WTC11 (cell line): ENCODE data around the gene ROR2. TPM values are rescaled to one million over a fixed set of nuclear protein-coding genes. Genes with fewer than 3 reads are reported as not detected.

Experiments used
- ATAC-seq: fragments of 200-7000 bp; cut with Tn5 transposase; 2 replicates; pipeline ENCODE4 v1.10.0; 2021; ENCODE audit warnings: mild to moderate bottlenecking, moderate library complexity
- CTCF ChIA-PET: fragments of 300-600 bp; sonication (Branson Sonifier 250); formaldehyde crosslinking; loops from one replicate; lab custom pipeline; 2021; ENCODE audit warnings: antibody characterized with exemption; lab: Charles Lee
- POLR2A ChIA-PET: fragments of 350-600 bp; sonication (Branson Sonifier 250); formaldehyde crosslinking; loops from one replicate; lab custom pipeline; 2021; ENCODE audit warnings: antibody characterized with exemption; lab: Charles Lee
- DNase-seq: peaks from one replicate; pipeline ENCODE4 v3.0.0; 2021; ENCODE audit warnings: low spot score
- H3K27ac Mint-ChIP-seq: 2 replicates; pipeline ENCODE4 v1.8.0; 2021; ENCODE audit warnings: mixed read lengths
- H3K27me3 Mint-ChIP-seq: 2 replicates; pipeline ENCODE4 v1.8.0; 2021; ENCODE audit warnings: low read depth, mild to moderate bottlenecking, moderate library complexity, mixed read lengths
- H3K36me3 Mint-ChIP-seq: 2 replicates; pipeline ENCODE4 v1.8.0; 2021; ENCODE audit warnings: mixed read lengths
- H3K4me1 Mint-ChIP-seq: 2 replicates; pipeline ENCODE4 v1.8.0; 2022; ENCODE audit warnings: mixed read lengths
- H3K4me3 Mint-ChIP-seq: 2 replicates; pipeline ENCODE4 v1.8.0; 2021; ENCODE audit warnings: mild to moderate bottlenecking, moderate library complexity, mixed read lengths
- H3K9me3 Mint-ChIP-seq: 2 replicates; pipeline ENCODE4 v1.8.0; 2021; ENCODE audit warnings: mixed read lengths
- AFF4 ChIP-seq: sonication (generic); formaldehyde crosslinking; IDR thresholded peaks from 2 replicates; pipeline ENCODE4 v1.8.1; 2023; ENCODE audit warnings: mild to moderate bottlenecking, missing genetic modification reagents, borderline replicate concordance
- ARID4B ChIP-seq: sonication (generic); formaldehyde crosslinking; IDR thresholded peaks from 2 replicates; pipeline ENCODE4 v1.8.0; 2023; ENCODE audit warnings: missing genetic modification reagents, mild to moderate bottlenecking, borderline replicate concordance
- ATF3 ChIP-seq: sonication (generic); formaldehyde crosslinking; conservative IDR thresholded peaks from 2 replicates; pipeline ENCODE4 v1.8.1; 2022; ENCODE audit warnings: mild to moderate bottlenecking, missing genetic modification reagents
- GABPB1 ChIP-seq: sonication (generic); formaldehyde crosslinking; IDR thresholded peaks from 2 replicates; pipeline ENCODE4 v1.8.1; 2023; ENCODE audit warnings: mild to moderate bottlenecking, missing genetic modification reagents
- JAZF1 ChIP-seq: fragments of 250-450 bp; sonication (Bioruptor Pico); IDR thresholded peaks from 2 replicates; pipeline ENCODE4 v1.9.0; 2021; ENCODE audit warnings: moderate library complexity, mild to moderate bottlenecking, inconsistent platforms
- NR2C2 ChIP-seq: sonication (generic); formaldehyde crosslinking; IDR thresholded peaks from 2 replicates; pipeline ENCODE4 v1.8.0; 2022; ENCODE audit warnings: mild to moderate bottlenecking, missing genetic modification reagents
- TEAD4 ChIP-seq: sonication (generic); formaldehyde crosslinking; IDR thresholded peaks from 2 replicates; pipeline ENCODE4 v1.8.0; 2022; ENCODE audit warnings: mild to moderate bottlenecking, missing genetic modification reagents
- TP53 ChIP-seq: sonication (generic); formaldehyde crosslinking; IDR thresholded peaks from 2 replicates; pipeline ENCODE4 v1.8.1; 2023; ENCODE audit warnings: mild to moderate bottlenecking, missing genetic modification reagents
- ZNF138 ChIP-seq: sonication (generic); formaldehyde crosslinking; conservative IDR thresholded peaks from 2 replicates; pipeline ENCODE4 v1.8.1; 2022; ENCODE audit warnings: mild to moderate bottlenecking, moderate library complexity, missing genetic modification reagents
- ZNF396 ChIP-seq: fragments of 250-450 bp; sonication (Bioruptor Pico); IDR thresholded peaks from 2 replicates; pipeline ENCODE4 v1.8.0; 2021; ENCODE audit warnings: mild to moderate bottlenecking, moderate library complexity, borderline replicate concordance
- ZNF423 ChIP-seq: fragments of 250-450 bp; sonication (Bioruptor Pico); IDR thresholded peaks from 2 replicates; pipeline ENCODE4 v2.1.2; 2022; ENCODE audit warnings: mild to moderate bottlenecking, moderate library complexity
- total RNA-seq: library from RNA; stranded (reverse); gene quantifications from 3 replicates; pipeline ENCODE4 v1.2.3, GENCODE V29; 2021
- TF ChIP-seq, protein P1 (sequence below): sonication (generic); formaldehyde crosslinking; IDR thresholded peaks from 2 replicates; pipeline ENCODE4 v1.8.1; 2023; ENCODE audit warnings: mild to moderate bottlenecking, missing genetic modification reagents
- TF ChIP-seq, protein P2 (sequence below): sonication (generic); formaldehyde crosslinking; IDR thresholded peaks from 2 replicates; pipeline ENCODE4 v1.8.0; 2022; ENCODE audit warnings: mild to moderate bottlenecking, missing genetic modification reagents
- TF ChIP-seq, protein P3 (sequence below): sonication (generic); formaldehyde crosslinking; IDR thresholded peaks from 2 replicates; pipeline ENCODE4 v1.8.0; 2023; ENCODE audit warnings: missing genetic modification reagents
- TF ChIP-seq, protein P4 (sequence below): fragments of 200-600 bp; IDR thresholded peaks from 2 replicates; pipeline ENCODE4 v1.8.0; 2022; ENCODE audit warnings: antibody characterized with exemption

Gene ROR2
- total RNA-seq, 1 experiment from 2014 or later: 19.8 TPM

DNA sequence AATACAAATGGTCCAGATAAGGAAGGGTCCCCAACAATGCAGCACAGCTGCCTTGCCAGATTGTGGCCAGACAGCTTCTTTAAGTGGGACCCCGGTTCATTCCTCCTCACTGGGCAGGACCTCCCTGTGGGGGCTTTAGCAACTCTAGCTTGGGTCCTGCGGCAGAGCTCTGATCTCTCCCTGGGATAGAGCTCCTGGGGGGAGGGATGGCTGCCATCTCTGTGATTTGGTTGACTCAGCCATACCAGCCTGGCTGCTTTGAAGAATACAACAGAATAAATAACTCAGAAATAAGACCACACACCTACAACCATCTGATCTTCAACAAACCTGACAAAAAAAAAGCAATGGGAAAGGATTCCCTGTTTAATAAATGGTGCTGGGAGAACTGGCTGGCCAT lies 22.7 kb upstream of the ROR2 start:
- Mint-ChIP-seq H3K27me3 (no peaks in the 10 kb centered on the region; the same call in 1 of the 2 replicates), H3K36me3 (no peaks in the 10 kb centered on the region), H3K4me3 (no peak overlapping the region), H3K27ac (no peak overlapping the region), H3K9me3 (no peaks in the 10 kb centered on the region), H3K4me1 (no peaks in the 10 kb centered on the region)
- no peak for TF ChIP-seq AFF4 (CRISPR knock-in tag)
- TF ChIP-seq GABPB1 (CRISPR knock-in tag): no peak
- no peak for TF ChIP-seq ZNF423 (CRISPR knock-in tag)
- TF ChIP-seq NR2C2 (CRISPR knock-in tag): no peak
- TF ChIP-seq ATF3 (CRISPR knock-in tag): no peak
- no peak for TF ChIP-seq TEAD4 (CRISPR knock-in tag)
- ChIA-PET CTCF (interaction anchor here (1.0 to 2.8 kb wide), 2 partner anchors 18 to 214 kb away, joined by 3 to 13 read pairs; no protein-coding TSS in a partner anchor), POLR2A (no interaction called here)
- ATAC-seq (no peak), DNase-seq (no peak)

DNA sequence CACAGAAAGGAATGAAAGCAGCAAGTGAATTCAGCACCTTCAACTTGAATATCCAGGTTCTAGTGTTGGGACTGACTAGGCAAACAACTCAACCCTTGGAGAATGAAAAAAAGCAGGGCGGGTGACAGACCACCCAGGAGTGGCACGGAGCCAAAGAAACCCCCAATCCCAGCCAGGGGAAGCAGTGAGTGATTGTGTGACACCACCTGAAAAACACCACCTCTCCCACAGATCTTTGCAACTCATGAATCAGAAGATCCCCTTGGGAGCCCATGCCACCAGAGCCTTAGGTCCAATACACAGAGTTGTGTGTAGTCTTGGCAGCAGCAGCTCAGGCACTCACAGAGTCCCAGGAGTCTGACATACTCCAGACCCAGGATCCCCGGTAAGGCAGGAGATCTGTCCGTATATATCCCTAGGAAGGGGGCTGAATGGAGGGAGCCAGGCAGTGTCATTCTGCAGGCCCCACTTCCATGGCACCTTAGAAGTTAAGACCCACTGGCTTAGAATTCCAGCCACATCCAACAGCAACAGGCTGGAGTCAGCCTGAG lies 22.1 kb upstream of the ROR2 start:
- POLR2A ChIA-PET: no interaction called here
- Mint-ChIP-seq H3K4me1 (no peaks in the 10 kb centered on the region), H3K27me3 (no peaks in the 10 kb centered on the region; the same call in 1 of the 2 replicates), H3K4me3 (no peak overlapping the region), H3K27ac (no peak overlapping the region), H3K9me3 (no peaks in the 10 kb centered on the region), H3K36me3 (no peaks in the 10 kb centered on the region)
- DNase-seq (no peak), ATAC-seq (no peak)
- CTCF ChIA-PET: interaction anchor here (1.0 to 2.8 kb wide), 2 partner anchors 18 to 214 kb away, joined by 3 to 13 read pairs; no protein-coding TSS in a partner anchor
- TF ChIP-seq AFF4 (CRISPR knock-in tag) (no peak), TP53 (no peak), ZNF396 (CRISPR knock-in tag) (no peak), ARID4B (CRISPR knock-in tag) (no peak), JAZF1 (CRISPR knock-in tag) (no peak), ZNF423 (CRISPR knock-in tag) (no peak), ZNF138 (CRISPR knock-in tag) (no peak)
- TF ChIP-seq, protein P1, sequence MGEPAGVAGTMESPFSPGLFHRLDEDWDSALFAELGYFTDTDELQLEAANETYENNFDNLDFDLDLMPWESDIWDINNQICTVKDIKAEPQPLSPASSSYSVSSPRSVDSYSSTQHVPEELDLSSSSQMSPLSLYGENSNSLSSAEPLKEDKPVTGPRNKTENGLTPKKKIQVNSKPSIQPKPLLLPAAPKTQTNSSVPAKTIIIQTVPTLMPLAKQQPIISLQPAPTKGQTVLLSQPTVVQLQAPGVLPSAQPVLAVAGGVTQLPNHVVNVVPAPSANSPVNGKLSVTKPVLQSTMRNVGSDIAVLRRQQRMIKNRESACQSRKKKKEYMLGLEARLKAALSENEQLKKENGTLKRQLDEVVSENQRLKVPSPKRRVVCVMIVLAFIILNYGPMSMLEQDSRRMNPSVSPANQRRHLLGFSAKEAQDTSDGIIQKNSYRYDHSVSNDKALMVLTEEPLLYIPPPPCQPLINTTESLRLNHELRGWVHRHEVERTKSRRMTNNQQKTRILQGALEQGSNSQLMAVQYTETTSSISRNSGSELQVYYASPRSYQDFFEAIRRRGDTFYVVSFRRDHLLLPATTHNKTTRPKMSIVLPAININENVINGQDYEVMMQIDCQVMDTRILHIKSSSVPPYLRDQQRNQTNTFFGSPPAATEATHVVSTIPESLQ (CRISPR knock-in tag): no peak
- TF ChIP-seq, protein P2, sequence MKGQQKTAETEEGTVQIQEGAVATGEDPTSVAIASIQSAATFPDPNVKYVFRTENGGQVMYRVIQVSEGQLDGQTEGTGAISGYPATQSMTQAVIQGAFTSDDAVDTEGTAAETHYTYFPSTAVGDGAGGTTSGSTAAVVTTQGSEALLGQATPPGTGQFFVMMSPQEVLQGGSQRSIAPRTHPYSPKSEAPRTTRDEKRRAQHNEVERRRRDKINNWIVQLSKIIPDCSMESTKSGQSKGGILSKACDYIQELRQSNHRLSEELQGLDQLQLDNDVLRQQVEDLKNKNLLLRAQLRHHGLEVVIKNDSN: no peak
- TF ChIP-seq, protein P3, sequence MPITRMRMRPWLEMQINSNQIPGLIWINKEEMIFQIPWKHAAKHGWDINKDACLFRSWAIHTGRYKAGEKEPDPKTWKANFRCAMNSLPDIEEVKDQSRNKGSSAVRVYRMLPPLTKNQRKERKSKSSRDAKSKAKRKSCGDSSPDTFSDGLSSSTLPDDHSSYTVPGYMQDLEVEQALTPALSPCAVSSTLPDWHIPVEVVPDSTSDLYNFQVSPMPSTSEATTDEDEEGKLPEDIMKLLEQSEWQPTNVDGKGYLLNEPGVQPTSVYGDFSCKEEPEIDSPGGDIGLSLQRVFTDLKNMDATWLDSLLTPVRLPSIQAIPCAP (CRISPR knock-in tag): no peak
- TF ChIP-seq, protein P4, sequence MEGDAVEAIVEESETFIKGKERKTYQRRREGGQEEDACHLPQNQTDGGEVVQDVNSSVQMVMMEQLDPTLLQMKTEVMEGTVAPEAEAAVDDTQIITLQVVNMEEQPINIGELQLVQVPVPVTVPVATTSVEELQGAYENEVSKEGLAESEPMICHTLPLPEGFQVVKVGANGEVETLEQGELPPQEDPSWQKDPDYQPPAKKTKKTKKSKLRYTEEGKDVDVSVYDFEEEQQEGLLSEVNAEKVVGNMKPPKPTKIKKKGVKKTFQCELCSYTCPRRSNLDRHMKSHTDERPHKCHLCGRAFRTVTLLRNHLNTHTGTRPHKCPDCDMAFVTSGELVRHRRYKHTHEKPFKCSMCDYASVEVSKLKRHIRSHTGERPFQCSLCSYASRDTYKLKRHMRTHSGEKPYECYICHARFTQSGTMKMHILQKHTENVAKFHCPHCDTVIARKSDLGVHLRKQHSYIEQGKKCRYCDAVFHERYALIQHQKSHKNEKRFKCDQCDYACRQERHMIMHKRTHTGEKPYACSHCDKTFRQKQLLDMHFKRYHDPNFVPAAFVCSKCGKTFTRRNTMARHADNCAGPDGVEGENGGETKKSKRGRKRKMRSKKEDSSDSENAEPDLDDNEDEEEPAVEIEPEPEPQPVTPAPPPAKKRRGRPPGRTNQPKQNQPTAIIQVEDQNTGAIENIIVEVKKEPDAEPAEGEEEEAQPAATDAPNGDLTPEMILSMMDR: no peak
